ENCODE results near the gene EXOC1L.

EXOC1L gene

DNA sequence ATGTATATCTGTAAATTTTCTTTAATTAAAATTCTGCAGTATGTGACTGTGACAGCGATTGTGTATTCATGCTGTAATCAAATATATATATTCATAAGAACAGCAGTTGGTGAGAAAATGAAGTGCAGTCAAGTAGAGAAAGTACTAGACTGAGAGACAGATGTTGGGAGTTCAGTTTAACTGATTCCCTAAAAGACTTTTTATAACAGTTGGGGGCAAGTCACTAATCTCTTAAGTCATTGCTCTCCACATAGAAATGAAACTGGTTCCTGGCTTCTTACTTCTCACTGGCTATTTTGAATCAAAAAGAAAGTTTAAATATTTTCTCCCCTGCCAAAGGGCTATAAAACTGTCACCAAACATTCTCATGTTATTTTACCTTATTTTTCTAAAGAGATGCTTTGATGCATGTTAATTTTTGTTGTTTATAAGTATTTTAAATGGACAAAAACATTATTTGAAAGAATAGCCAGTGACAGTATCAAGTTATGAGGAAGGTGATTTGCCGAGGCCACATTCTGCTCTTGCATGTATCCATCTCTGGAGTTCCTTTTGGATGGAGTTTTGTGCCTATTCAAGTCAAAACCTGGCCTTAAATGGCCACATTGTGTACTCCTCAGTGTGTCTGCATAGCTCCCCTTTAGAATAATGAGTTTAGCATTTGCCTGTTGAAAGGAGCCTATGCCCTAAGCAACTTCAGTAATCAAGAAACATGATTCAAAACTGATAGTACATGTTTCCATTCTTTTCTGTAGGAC is 64.7 kb downstream of the EXOC1L start:
- no peak for DNase-seq (ENCODE audit: low read depth)

GRCh38 chr4:55884851-55885219 is 65.2 kb downstream of the EXOC1L start:
- no peak for DNase-seq (ENCODE audit: low read depth)
